Parathyroid adenoma (tissue), 2 donors: ENCODE measurements around the gene ORAI2.
A peak's percentile ranks its signal among the peaks of the same experiment; 100 is the strongest.

Experiments
- H2AFZ ChIP-seq: fragments of 300-600 bp; sonication (generic); one replicate; pipeline ENCODE4 v1.7.0; 2017; ENCODE audit warnings: antibody characterized with exemption, mild to moderate bottlenecking
- H3K27ac ChIP-seq: fragments of 300-600 bp; sonication (generic); one replicate; pipeline ENCODE4 v1.7.0; 2017
- H3K27me3 ChIP-seq: fragments of 300-600 bp; sonication (generic); one replicate; pipeline ENCODE4 v1.7.0; 2017; ENCODE audit warnings: low read length; ENCODE audit not compliant: control insufficient read depth, insufficient read depth
- H3K36me3 ChIP-seq: fragments of 300-600 bp; sonication (generic); one replicate; pipeline ENCODE4 v1.7.0; 2017; ENCODE audit warnings: low read length; ENCODE audit not compliant: control insufficient read depth, insufficient read depth
- H3K4me1 ChIP-seq: fragments of 300-600 bp; sonication (generic); one replicate; pipeline ENCODE4 v1.7.0; 2017; ENCODE audit warnings: control low read depth
- H3K4me2 ChIP-seq: fragments of 300-600 bp; sonication (generic); one replicate; pipeline ENCODE4 v1.7.0; 2017; ENCODE audit warnings: low read length
- H3K4me3 ChIP-seq: fragments of 300-600 bp; sonication (generic); one replicate; pipeline ENCODE4 v1.7.0; 2017; ENCODE audit warnings: low read depth, low read length
- H3K79me2 ChIP-seq: fragments of 300-600 bp; sonication (generic); one replicate; pipeline ENCODE4 v1.7.0; 2017; ENCODE audit warnings: control low read depth
- H3K9ac ChIP-seq: fragments of 300-600 bp; sonication (generic); one replicate; pipeline ENCODE4 v1.7.0; 2017; ENCODE audit warnings: mild to moderate bottlenecking
- H3K9me3 ChIP-seq: fragments of 300-600 bp; sonication (generic); one replicate; pipeline ENCODE4 v1.7.0; 2017; ENCODE audit warnings: low read length; ENCODE audit not compliant: control insufficient read depth
- CTCF ChIP-seq: fragments of 300-600 bp; sonication (generic); IDR thresholded peaks from one replicate; pipeline ENCODE4 v1.7.0; 2017; ENCODE audit warnings: antibody characterized with exemption, mild to moderate bottlenecking
- donor health status: primary hyperparathyroidism.

Gene ORAI2

GRCh38 chr7:102425639-102426267 lies 7.6 kb upstream of the ORAI2 start:
- no peak overlapping the region for H3K4me3 ChIP-seq
- H3K4me2 ChIP-seq: no peak overlapping the region
- no peak for TF ChIP-seq CTCF
- H3K27ac ChIP-seq: peak overlapping the region; percentile 42
- no peak overlapping the region for H2AFZ ChIP-seq
- no peaks in the 10 kb centered on the region for H3K9me3 ChIP-seq
- peaks cover 1% of the 10 kb centered on the region for H3K4me1 ChIP-seq
- H3K36me3 ChIP-seq: no peaks in the 10 kb centered on the region
- H3K27me3 ChIP-seq: no peaks in the 10 kb centered on the region
- H3K79me2 ChIP-seq: peaks cover 12% of the 10 kb centered on the region
- H3K9ac ChIP-seq: no peak overlapping the region

GRCh38 chr7:102426268-102427018 lies 6.9 kb upstream of the ORAI2 start:
- Histone ChIP-seq H3K36me3 (no peaks in the 10 kb centered on the region), H3K4me2 (no peak overlapping the region), H3K4me3 (no peak overlapping the region), H3K4me1 (peaks cover 8% of the 10 kb centered on the region), H3K79me2 (peaks cover 12% of the 10 kb centered on the region), H3K9ac (no peak overlapping the region), H3K27me3 (no peaks in the 10 kb centered on the region), H3K9me3 (no peaks in the 10 kb centered on the region), H3K27ac (peak overlapping the region; percentile 42), H2AFZ (no peak overlapping the region)
- no peak for TF ChIP-seq CTCF

- Histone ChIP-seq H2AFZ (no peak overlapping the region), H3K4me1 (peaks cover 14% of the 10 kb centered on the region), H3K27me3 (no peaks in the 10 kb centered on the region), H3K79me2 (peaks cover 12% of the 10 kb centered on the region), H3K9ac (no peak overlapping the region), H3K4me2 (no peak overlapping the region), H3K4me3 (no peak overlapping the region), H3K9me3 (no peaks in the 10 kb centered on the region), H3K27ac (no peak overlapping the region), H3K36me3 (no peaks in the 10 kb centered on the region)
- no peak for TF ChIP-seq CTCF
Observed at GRCh38 chr7:102427019-102427405, 6.4 kb upstream of the ORAI2 start.

- Histone ChIP-seq H2AFZ (no peak overlapping the region), H3K9me3 (no peaks in the 10 kb centered on the region), H3K36me3 (no peaks in the 10 kb centered on the region), H3K4me1 (peaks cover 23% of the 10 kb centered on the region), H3K4me2 (no peak overlapping the region), H3K9ac (no peak overlapping the region), H3K27ac (no peak overlapping the region), H3K79me2 (no peaks in the 10 kb centered on the region), H3K27me3 (no peaks in the 10 kb centered on the region), H3K4me3 (no peak overlapping the region)
- TF ChIP-seq CTCF: no peak
Observed at GRCh38 chr7:102429141-102429899, 4.1 kb upstream of the ORAI2 start.
